Measurements from ENCODE around the gene TULP1.
A peak's percentile ranks its signal among the peaks of the same experiment; 100 is the strongest.

TULP1 gene

GRCh38 chr6:35489066-35489465 is 23.6 kb downstream of the TULP1 start:
- no peaks in the 10 kb centered on the region for H3K36me3 ChIP-seq (ENCODE audit: insufficient read depth, low read length)
- no peak overlapping the region for H3K9ac ChIP-seq (ENCODE audit: low read depth, low read length)
- H3K4me1 ChIP-seq (ENCODE audit: insufficient read depth, low read length): peaks cover 68% of the 10 kb centered on the region
- H3K9me3 ChIP-seq (ENCODE audit: control insufficient read depth, insufficient read depth, low read length): no peaks in the 10 kb centered on the region

DNA sequence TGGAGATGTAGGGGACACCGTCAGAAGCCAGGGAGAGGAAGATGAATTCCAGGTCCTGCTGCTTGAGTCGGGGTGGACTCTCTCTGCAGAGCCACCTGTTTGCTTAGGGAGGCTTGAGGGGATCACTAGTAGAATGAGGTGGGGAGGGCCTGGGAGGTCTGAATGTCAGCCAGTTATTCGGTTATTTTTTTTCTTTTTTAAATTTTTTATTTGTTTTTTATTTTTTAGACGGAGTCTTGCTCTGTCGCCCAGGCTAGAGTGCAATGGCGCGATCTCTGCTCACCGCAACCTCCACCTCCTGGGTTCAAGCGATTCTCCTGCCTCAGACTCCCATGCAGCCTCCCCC is 24.2 kb downstream of the TULP1 start:
- H3K9me3 ChIP-seq (ENCODE audit: control insufficient read depth, insufficient read depth, low read length): no peaks in the 10 kb centered on the region
- H3K36me3 ChIP-seq (ENCODE audit: insufficient read depth, low read length): no peaks in the 10 kb centered on the region
- H3K9ac ChIP-seq (ENCODE audit: low read depth, low read length): no peak overlapping the region
- peaks cover 62% of the 10 kb centered on the region for H3K4me1 ChIP-seq (ENCODE audit: insufficient read depth, low read length)

- no peaks in the 10 kb centered on the region for H3K9me3 ChIP-seq (ENCODE audit: control insufficient read depth, insufficient read depth, low read length)
- H3K9ac ChIP-seq (ENCODE audit: low read depth, low read length): no peak overlapping the region
- H3K4me1 ChIP-seq (ENCODE audit: insufficient read depth, low read length): peaks cover 58% of the 10 kb centered on the region
- no peaks in the 10 kb centered on the region for H3K36me3 ChIP-seq (ENCODE audit: insufficient read depth, low read length)
Measured at GRCh38 chr6:35487658-35488516, 24.8 kb downstream of the TULP1 start.

GRCh38 chr6:35486005-35486925 is 26.4 kb downstream of the TULP1 start:
- H3K9ac ChIP-seq (ENCODE audit: low read depth, low read length): peak overlapping the region; percentile 51
- no peaks in the 10 kb centered on the region for H3K36me3 ChIP-seq (ENCODE audit: insufficient read depth, low read length)
- H3K4me1 ChIP-seq (ENCODE audit: insufficient read depth, low read length): peaks cover 42% of the 10 kb centered on the region
- H3K9me3 ChIP-seq (ENCODE audit: control insufficient read depth, insufficient read depth, low read length): no peaks in the 10 kb centered on the region

GRCh38 chr6:35485402-35485877 is 27.3 kb downstream of the TULP1 start:
- Histone ChIP-seq H3K9me3 (ENCODE audit: control insufficient read depth, insufficient read depth, low read length) (no peaks in the 10 kb centered on the region), H3K36me3 (ENCODE audit: insufficient read depth, low read length) (no peaks in the 10 kb centered on the region), H3K4me1 (ENCODE audit: insufficient read depth, low read length) (peaks cover 38% of the 10 kb centered on the region), H3K9ac (ENCODE audit: low read depth, low read length) (peak overlapping the region; percentile 51)

DNA sequence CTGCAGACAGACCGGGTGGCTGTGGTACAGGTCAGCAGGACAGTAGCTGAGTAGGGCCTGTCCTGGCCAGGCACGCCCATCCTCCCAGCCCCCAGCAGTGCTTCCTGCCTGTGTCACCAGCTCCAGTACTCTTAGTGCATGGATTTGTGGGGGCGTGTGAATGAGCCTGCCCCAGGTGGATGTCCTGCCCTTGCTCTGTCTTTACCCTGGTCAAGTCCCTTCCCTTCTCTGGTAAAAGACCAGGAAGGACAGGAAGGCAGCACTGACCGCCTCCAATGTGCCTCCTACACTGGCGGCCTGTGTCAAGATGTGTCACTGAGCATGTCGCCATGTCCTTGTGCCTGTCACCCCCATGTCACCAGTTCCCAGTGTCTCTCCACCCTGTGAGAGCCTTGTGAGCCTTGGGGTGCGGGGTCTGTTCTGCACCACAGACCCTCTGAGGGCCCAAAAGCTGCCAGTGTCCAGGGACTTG is 27.7 kb downstream of the TULP1 start:
- Histone ChIP-seq H3K9me3 (ENCODE audit: control insufficient read depth, insufficient read depth, low read length) (no peaks in the 10 kb centered on the region), H3K36me3 (ENCODE audit: insufficient read depth, low read length) (no peaks in the 10 kb centered on the region), H3K4me1 (ENCODE audit: insufficient read depth, low read length) (peaks cover 38% of the 10 kb centered on the region), H3K9ac (ENCODE audit: low read depth, low read length) (no peak overlapping the region; the same call in 1 of the 2 replicates)

DNA sequence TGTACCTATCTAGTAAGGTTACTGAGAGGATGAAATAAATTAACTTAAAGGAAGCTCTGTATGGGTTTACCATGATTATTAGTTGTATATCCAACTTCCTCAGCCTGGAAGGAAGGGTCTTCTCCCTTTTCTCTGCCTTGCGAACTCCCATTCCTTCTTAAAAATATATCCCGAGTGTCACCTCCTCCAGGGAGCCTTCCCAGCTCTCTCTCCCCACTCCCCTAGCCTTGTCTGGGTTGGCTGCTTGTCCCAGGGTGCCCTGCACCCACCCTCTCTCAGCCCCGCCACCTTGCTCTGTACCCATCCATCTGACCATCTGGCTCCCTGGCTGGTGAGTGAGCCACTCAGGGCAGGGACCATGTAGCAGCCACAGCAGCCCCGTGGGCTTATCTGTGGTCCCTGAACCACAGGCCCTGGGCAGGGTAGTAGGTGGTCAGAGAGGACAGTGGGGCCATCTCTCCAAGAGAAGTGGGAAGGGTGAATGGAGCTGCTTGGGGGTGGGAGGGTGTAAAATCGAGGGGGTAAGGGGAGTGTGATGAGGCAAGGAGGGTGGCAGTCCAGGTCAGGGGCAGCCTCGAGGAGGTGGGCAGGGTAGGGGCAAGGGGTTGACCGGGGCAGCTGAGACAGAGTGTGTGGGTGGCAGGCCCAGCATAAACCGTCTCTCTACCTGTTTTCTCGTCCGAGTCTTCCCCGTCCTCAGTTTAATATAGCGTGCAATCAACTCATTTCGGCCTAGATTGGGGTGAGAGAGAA is 28.6 kb downstream of the TULP1 start:
- Histone ChIP-seq H3K9ac (ENCODE audit: low read depth, low read length) (no peak overlapping the region), H3K9me3 (ENCODE audit: control insufficient read depth, insufficient read depth, low read length) (no peaks in the 10 kb centered on the region), H3K36me3 (ENCODE audit: insufficient read depth, low read length) (no peaks in the 10 kb centered on the region; the same call in 1 of the 2 replicates), H3K4me1 (ENCODE audit: insufficient read depth, low read length) (peaks cover 35% of the 10 kb centered on the region)

GRCh38 chr6:35483490-35483889 is 29.2 kb downstream of the TULP1 start:
- Histone ChIP-seq H3K4me1 (ENCODE audit: insufficient read depth, low read length) (peaks cover 33% of the 10 kb centered on the region), H3K9me3 (ENCODE audit: control insufficient read depth, insufficient read depth, low read length) (no peaks in the 10 kb centered on the region), H3K9ac (ENCODE audit: low read depth, low read length) (no peak overlapping the region), H3K36me3 (ENCODE audit: insufficient read depth, low read length) (no peaks in the 10 kb centered on the region; the same call in 1 of the 2 replicates)

- Histone ChIP-seq H3K36me3 (ENCODE audit: insufficient read depth, low read length) (no peaks in the 10 kb centered on the region; the same call in 1 of the 2 replicates), H3K9ac (ENCODE audit: low read depth, low read length) (no peak overlapping the region), H3K4me1 (ENCODE audit: insufficient read depth, low read length) (peaks cover 29% of the 10 kb centered on the region), H3K9me3 (ENCODE audit: control insufficient read depth, insufficient read depth, low read length) (no peaks in the 10 kb centered on the region)
Measured at GRCh38 chr6:35483062-35483461, 29.6 kb downstream of the TULP1 start.

DNA sequence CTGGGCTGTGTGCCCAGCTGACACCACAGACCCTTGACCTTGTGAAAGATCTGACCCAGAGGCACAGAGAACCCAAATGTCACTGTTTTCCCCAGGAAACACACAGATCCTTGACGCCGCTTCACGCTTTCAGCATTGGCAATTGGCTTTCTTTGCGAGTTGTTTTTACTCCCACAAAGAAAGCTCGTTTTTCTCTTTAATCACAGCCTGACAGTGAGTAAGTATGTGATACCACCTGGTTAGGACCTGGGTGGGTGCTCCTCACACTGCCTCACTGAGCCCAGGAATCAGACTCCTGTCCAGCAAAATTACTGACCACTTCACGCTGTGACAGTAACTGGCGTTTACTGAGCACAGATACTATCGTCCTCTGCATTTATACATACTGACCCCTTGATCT is 31.5 kb downstream of the TULP1 start:
- H3K9me3 ChIP-seq (ENCODE audit: control insufficient read depth, insufficient read depth, low read length): no peaks in the 10 kb centered on the region
- no peaks in the 10 kb centered on the region; the same call in 1 of the 2 replicates for H3K36me3 ChIP-seq (ENCODE audit: insufficient read depth, low read length)
- H3K4me1 ChIP-seq (ENCODE audit: insufficient read depth, low read length): peaks cover 15% of the 10 kb centered on the region
- H3K9ac ChIP-seq (ENCODE audit: low read depth, low read length): no peak overlapping the region

GRCh38 chr6:35480176-35480575 is 32.5 kb downstream of the TULP1 start:
- Histone ChIP-seq H3K9me3 (ENCODE audit: control insufficient read depth, insufficient read depth, low read length) (no peaks in the 10 kb centered on the region), H3K4me1 (ENCODE audit: insufficient read depth, low read length) (peaks cover 9% of the 10 kb centered on the region), H3K9ac (ENCODE audit: low read depth, low read length) (no peak overlapping the region), H3K36me3 (ENCODE audit: insufficient read depth, low read length) (no peaks in the 10 kb centered on the region; the same call in 1 of the 2 replicates)

GRCh38 chr6:35478259-35478658 is 34.4 kb downstream of the TULP1 start:
- Histone ChIP-seq H3K9me3 (ENCODE audit: control insufficient read depth, insufficient read depth, low read length) (no peaks in the 10 kb centered on the region), H3K4me1 (ENCODE audit: insufficient read depth, low read length) (no peaks in the 10 kb centered on the region), H3K36me3 (ENCODE audit: insufficient read depth, low read length) (no peaks in the 10 kb centered on the region; the same call in 1 of the 2 replicates), H3K9ac (ENCODE audit: low read depth, low read length) (no peak overlapping the region)

DNA sequence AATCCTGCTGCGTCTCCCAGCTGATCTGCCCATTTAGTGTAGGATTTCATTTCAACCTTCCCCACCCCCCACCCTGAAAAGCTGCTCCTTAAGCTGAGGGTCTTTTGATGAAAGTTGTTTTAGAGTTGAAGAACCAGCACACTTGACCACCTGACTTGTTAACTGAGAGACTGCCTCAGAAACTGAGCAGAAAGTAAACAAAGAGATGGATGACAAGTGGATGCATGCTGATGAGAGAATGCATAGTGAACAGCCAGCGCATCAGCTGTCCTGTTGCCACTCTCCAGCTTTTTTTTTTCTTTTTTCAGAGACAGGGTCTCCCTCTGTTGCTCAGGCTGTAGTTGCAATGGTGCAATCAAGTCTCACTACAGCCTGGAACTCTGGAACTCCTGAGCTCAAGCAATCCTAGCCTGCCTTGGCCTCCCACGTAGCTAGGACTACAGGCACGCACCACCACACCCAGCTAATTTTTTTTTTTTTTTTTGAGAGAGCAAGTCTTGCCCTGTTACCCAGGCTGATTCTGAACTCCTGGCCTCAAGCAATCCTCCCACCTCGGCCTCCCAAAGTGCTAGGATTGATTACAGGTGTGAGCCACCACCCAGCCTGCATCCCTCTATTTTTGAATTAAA is 35.0 kb downstream of the TULP1 start:
- Histone ChIP-seq H3K36me3 (ENCODE audit: insufficient read depth, low read length) (peaks cover 1% of the 10 kb centered on the region; the same call in 1 of the 2 replicates), H3K9ac (ENCODE audit: low read depth, low read length) (no peak overlapping the region), H3K4me1 (ENCODE audit: insufficient read depth, low read length) (no peaks in the 10 kb centered on the region), H3K9me3 (ENCODE audit: control insufficient read depth, insufficient read depth, low read length) (no peaks in the 10 kb centered on the region)

Data from ES-I3 (cell line).